GM12878 (cell line): ENCODE results near the gene BPTF. TPM values are rescaled to one million over a fixed set of nuclear protein-coding genes. Genes with fewer than 3 reads are reported as not detected.
"Not testable (repeated sequence)": the region's sequence is repeated elsewhere in the genome, so short reads cannot be mapped to it uniquely, and the experiment has no call there.

ENCODE experiments used
- ATAC-seq: fragments of 200-7000 bp; cut with Tn5 transposase; 3 replicates; pipeline ENCODE4 v1.9.1; 2020; ENCODE audit warnings: mild to moderate bottlenecking, moderate library complexity
- BruUV-seq: library from RNA; stranded (reverse); fragments of 400-500 nt; replicated peaks from 2 replicates; lab custom pipeline; 2021; lab: Mats Ljungman, UMichigan
- CTCF ChIA-PET: fragments of 300-600 bp; sonication (Branson Sonifier 250); formaldehyde crosslinking; extraction: SDS; loops from one replicate; lab custom pipeline; 2021; ENCODE audit warnings: inconsistent platforms; lab: Yijun Ruan, JAX
- POLR2A ChIA-PET: fragments of 350-600 bp; formaldehyde crosslinking; extraction: SDS; loops from one replicate; lab custom pipeline; 2021; ENCODE audit warnings: inconsistent platforms; lab: Charles Lee
- RAD21 ChIA-PET: fragments of 300-600 bp; sonication (Branson Sonifier 250); formaldehyde crosslinking; loops from one replicate; lab custom pipeline; 2023; ENCODE audit warnings: antibody characterized with exemption; ENCODE audit not compliant: unreplicated experiment; lab: Charles Lee
- SMC1A ChIA-PET: fragments of 300-600 bp; sonication (Branson Sonifier 250); formaldehyde crosslinking; loops from one replicate; lab custom pipeline; 2023; ENCODE audit not compliant: unreplicated experiment, uncharacterized antibody; lab: Charles Lee
- DNase-seq: peaks from one replicate; pipeline ENCODE4 v3.0.0-alpha.2; 2011; ENCODE audit warnings: low read depth, low spot score
- FAIRE-seq: peaks from 3 replicates; lab custom pipeline; 2011; peaks lifted over from hg19 to GRCh38; lab: Jason Lieb, UNC
- H2AFZ ChIP-seq: 2 replicates; pipeline ENCODE4 v1.6.0; 2011; ENCODE audit warnings: low read depth, low read length, control low read depth; ENCODE audit not compliant: control insufficient read depth
- H3K27ac ChIP-seq: 2 replicates; pipeline ENCODE4 v1.5.1; 2011; ENCODE audit warnings: control low read depth; ENCODE audit not compliant: control insufficient read depth, insufficient read depth
- H3K27me3 ChIP-seq, 2 experiments: replicated peaks in 1 of 2; 2 replicates each; pipeline versions ENCODE4 v1.6.0 to v1.6.1; 2011; ENCODE audit warnings: low read length in 1 of 2; ENCODE audit not compliant: control insufficient read depth in 2 of 2, insufficient read depth in 2 of 2
- H3K36me3 ChIP-seq, 2 experiments: 2 replicates each; pipeline ENCODE4 v1.5.1; 2011; ENCODE audit warnings: low read length in 1 of 2; ENCODE audit not compliant: control insufficient read depth in 2 of 2, insufficient read depth in 2 of 2
- H3K4me1 ChIP-seq: 2 replicates; pipeline ENCODE4 v1.6.1; 2011; ENCODE audit warnings: mild to moderate bottlenecking, low read length, moderate library complexity, mixed read lengths; ENCODE audit not compliant: control insufficient read depth, insufficient read depth
- H3K4me2 ChIP-seq: 2 replicates; pipeline ENCODE4 v1.6.0; 2011; ENCODE audit warnings: control low read depth; ENCODE audit not compliant: control insufficient read depth, insufficient read depth
- H3K4me3 ChIP-seq: fragments of 200-600 bp; sonication (generic); 2 replicates; pipeline ENCODE4 v1.5.1; 2016
- H3K79me2 ChIP-seq: 2 replicates; pipeline ENCODE4 v1.6.0; 2011; ENCODE audit warnings: low read length; ENCODE audit not compliant: control insufficient read depth, insufficient read depth
- H3K9ac ChIP-seq: 2 replicates; pipeline ENCODE4 v1.8.0; 2011; ENCODE audit warnings: low read length, control low read depth, mixed read lengths; ENCODE audit not compliant: control insufficient read depth, insufficient read depth
- H3K9me3 ChIP-seq: replicated peaks from 3 replicates; pipeline ENCODE4 v1.5.1; 2011; ENCODE audit warnings: mild to moderate bottlenecking, low read length; ENCODE audit not compliant: control insufficient read depth, insufficient read depth
- H4K20me1 ChIP-seq: 2 replicates; pipeline ENCODE4 v1.6.0; 2011; ENCODE audit not compliant: control insufficient read depth, insufficient read depth
- BHLHE40 ChIP-seq, 2 experiments: fragments of 450-650 bp in 1 of 2; IDR thresholded peaks; 2 replicates each; pipeline ENCODE4 v1.6.1; 2011 to 2017; ENCODE audit warnings: low read depth in 2 of 2, borderline replicate concordance in 1 of 2, improper control_type of control experiment in 1 of 2, low read length in 1 of 2, mild to moderate bottlenecking in 1 of 2
- DPF2 ChIP-seq: fragments of 450-650 bp; IDR thresholded peaks from 2 replicates; pipeline ENCODE4 v1.6.1; 2017; ENCODE audit warnings: mild to moderate bottlenecking
- EP300 ChIP-seq, 2 experiments: fragments of 150-350 bp in 1 of 2; IDR thresholded peaks; 2 replicates each; pipeline ENCODE4 v1.6.1; 2011 to 2012; ENCODE audit warnings: low read depth in 2 of 2, low read length in 2 of 2, borderline replicate concordance in 1 of 2, improper control_type of control experiment in 1 of 2, inconsistent platforms in 1 of 2; ENCODE audit not compliant: control insufficient read depth in 1 of 2
- HDAC2 ChIP-seq: fragments of 200-600 bp; sonication (generic); IDR thresholded peaks from 2 replicates; pipeline ENCODE4 v1.6.1; 2017
- IKZF2 ChIP-seq, 2 experiments: fragments of 450-650 bp; IDR thresholded peaks; 2 replicates each; pipeline ENCODE4 v1.6.1; 2017; ENCODE audit warnings: mild to moderate bottlenecking in 2 of 2, moderate library complexity in 2 of 2
- RBBP5 ChIP-seq: fragments of 200-600 bp; sonication (generic); conservative IDR thresholded peaks from 2 replicates; pipeline ENCODE4 v1.6.1; 2016
- RELB ChIP-seq: fragments of 450-650 bp; IDR thresholded peaks from 2 replicates; pipeline ENCODE4 v1.6.1; 2017; ENCODE audit warnings: low read depth, mild to moderate bottlenecking, moderate library complexity
- SIN3A ChIP-seq: IDR thresholded peaks from 2 replicates; pipeline ENCODE4 v1.6.1; 2012; ENCODE audit warnings: low read depth, low read length, improper control_type of control experiment
- WGBS: methylation state at CpG from one replicate; pipeline ENCODE4 v1.1.6; 2016; ENCODE audit warnings: low lambda C conversion rate; ENCODE audit not compliant: insufficient replicate concordance, insufficient coverage; ENCODE audit errors: missing lambda C conversion rate; 5-methylcytosine and 5-hydroxymethylcytosine counted together
- in situ Hi-C: fragments of 300-500 bp; cut with MboI; formaldehyde crosslinking; loops from 9 replicates; pipeline ENCODE4 v1.14.3; 2018; ENCODE audit warnings: mixed read lengths
- intact Hi-C: fragments of 100-400 bp; cut with micrococcal nuclease; formaldehyde crosslinking; loops from one replicate; pipeline ENCODE4 v1.14.2; 2022; ENCODE audit not compliant: unreplicated experiment
- polyA plus RNA-seq, 11 experiments: library from polyadenylated mRNA; depleted of rRNA in 4 of 11; unstranded in 6 of 11; stranded (reverse) in 5 of 11; fragments of >200 nt; fragmentation: Nextera tagmentation in 4 of 11; fragmentation: Illumina TruSeq in 1 of 11; extraction: Ambion mirVana in 4 of 11; extraction: Trizol in 1 of 11; gene quantifications; 1 replicate in 1 of 11; 2 replicates in 10 of 11; pipeline versions ENCODE4 v1.2.1 to v1.2.3, GENCODE V29; 2011 to 2016; ENCODE audit warnings: inconsistent platforms in 2 of 11, missing spikeins in 2 of 11, low read depth in 1 of 11
- total RNA-seq, 4 experiments: library from RNA; depleted of rRNA in 3 of 4; stranded (reverse); fragments of >200 nt in 3 of 4; fragmentation: Illumina TruSeq in 1 of 4; extraction: Trizol in 1 of 4; gene quantifications; 2 replicates each; pipeline versions ENCODE4 v1.2.1 to v1.2.3, GENCODE V29; 2013 to 2021
- TF ChIP-seq, protein P1 (sequence below): fragments of 150-350 bp; IDR thresholded peaks from 2 replicates; pipeline ENCODE4 v1.6.1; 2016; ENCODE audit warnings: low read depth, low read length

Gene BPTF
- total and polyA plus RNA-seq, 10 of the 15 experiments (the other 5 are each of a cell fraction or from before 2014, with no cell fraction given): 19.4 to 78.3 (median 44.8) TPM

DNA sequence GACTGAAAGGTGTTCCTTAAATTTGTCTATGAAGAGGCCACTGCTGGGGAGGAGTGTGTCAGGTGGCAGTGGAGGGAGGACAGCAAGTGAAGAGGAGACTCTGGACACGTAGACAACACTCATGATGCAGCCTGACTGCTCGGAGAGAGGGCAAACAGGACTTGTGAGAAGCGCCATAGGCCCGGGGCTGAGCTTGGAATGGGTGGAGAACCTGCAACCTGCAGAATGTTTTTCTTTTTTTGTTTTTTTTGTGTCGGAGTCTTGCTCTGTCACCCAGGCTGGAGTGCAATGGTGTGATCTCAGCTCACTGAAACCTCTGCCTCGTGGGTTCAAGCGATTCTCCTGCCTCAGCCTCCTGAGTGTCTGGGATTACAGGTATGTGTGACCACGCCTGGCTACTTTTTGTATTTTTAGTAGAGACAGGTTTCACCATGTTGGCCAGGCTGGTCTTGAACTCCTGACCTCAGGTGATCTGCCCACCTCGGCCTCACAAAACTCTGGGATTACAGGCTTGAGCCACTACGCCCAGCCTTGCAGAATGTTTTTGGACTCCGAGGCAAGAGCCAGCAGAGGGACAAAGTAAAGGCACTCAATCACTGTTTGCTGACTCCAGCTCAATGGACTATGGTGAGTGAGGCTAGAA, 189.9 kb downstream of the BPTF start (continued):
- TF ChIP-seq BHLHE40 (IDR thresholded peaks at IDR 0.05; ENCODE audit: borderline replicate concordance in 1 of 2, low read depth in 2 of 2, low read length in 1 of 2) (no peak), HDAC2 (no peak), RELB (no peak)

GRCh38 chr17:68016838-68017237, 191.5 kb downstream of the BPTF start:
- TF ChIP-seq, protein P1, sequence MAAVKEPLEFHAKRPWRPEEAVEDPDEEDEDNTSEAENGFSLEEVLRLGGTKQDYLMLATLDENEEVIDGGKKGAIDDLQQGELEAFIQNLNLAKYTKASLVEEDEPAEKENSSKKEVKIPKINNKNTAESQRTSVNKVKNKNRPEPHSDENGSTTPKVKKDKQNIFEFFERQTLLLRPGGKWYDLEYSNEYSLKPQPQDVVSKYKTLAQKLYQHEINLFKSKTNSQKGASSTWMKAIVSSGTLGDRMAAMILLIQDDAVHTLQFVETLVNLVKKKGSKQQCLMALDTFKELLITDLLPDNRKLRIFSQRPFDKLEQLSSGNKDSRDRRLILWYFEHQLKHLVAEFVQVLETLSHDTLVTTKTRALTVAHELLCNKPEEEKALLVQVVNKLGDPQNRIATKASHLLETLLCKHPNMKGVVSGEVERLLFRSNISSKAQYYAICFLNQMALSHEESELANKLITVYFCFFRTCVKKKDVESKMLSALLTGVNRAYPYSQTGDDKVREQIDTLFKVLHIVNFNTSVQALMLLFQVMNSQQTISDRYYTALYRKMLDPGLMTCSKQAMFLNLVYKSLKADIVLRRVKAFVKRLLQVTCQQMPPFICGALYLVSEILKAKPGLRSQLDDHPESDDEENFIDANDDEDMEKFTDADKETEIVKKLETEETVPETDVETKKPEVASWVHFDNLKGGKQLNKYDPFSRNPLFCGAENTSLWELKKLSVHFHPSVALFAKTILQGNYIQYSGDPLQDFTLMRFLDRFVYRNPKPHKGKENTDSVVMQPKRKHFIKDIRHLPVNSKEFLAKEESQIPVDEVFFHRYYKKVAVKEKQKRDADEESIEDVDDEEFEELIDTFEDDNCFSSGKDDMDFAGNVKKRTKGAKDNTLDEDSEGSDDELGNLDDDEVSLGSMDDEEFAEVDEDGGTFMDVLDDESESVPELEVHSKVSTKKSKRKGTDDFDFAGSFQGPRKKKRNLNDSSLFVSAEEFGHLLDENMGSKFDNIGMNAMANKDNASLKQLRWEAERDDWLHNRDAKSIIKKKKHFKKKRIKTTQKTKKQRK: no peak
- TF ChIP-seq IKZF2 (IDR thresholded peaks at IDR 0.05): no peak
- no peak for TF ChIP-seq EP300 (IDR thresholded peaks at IDR 0.05; ENCODE audit: borderline replicate concordance in 1 of 2, control insufficient read depth in 1 of 2, low read depth in 2 of 2, low read length in 2 of 2)
- no peak for TF ChIP-seq SIN3A
- no peak for TF ChIP-seq RBBP5
- no peak for TF ChIP-seq DPF2
- RAD21 ChIA-PET: no interaction called here
- H3K27ac ChIP-seq: no peak overlapping the region
- WGBS: 91% methylated on average over 2 of the region's 2 CpGs
- ATAC-seq (no peak), DNase-seq (no peak), FAIRE-seq (no peak)
- SMC1A ChIA-PET: interaction anchor here (0.9 kb wide), 1 partner anchor 22 kb away, joined by 3 read pairs; no protein-coding TSS in a partner anchor
- in situ Hi-C loops (no loop called here), intact Hi-C loops (loop anchor here (10.0 kb wide), 1 partner anchor 448 kb away; no protein-coding TSS in a partner anchor)
- CTCF ChIA-PET: no interaction called here
- no peaks in the 10 kb centered on the region for H4K20me1 ChIP-seq
- H3K4me3 ChIP-seq: no peak overlapping the region
- BruUV-seq: no TSS peak
- no peak overlapping the region for H3K4me2 ChIP-seq
- H3K9ac ChIP-seq: no peak overlapping the region
- no peaks in the 10 kb centered on the region for H3K9me3 ChIP-seq
- no peak overlapping the region for H2AFZ ChIP-seq
- no peaks in the 10 kb centered on the region for H3K79me2 ChIP-seq
- POLR2A ChIA-PET: no interaction called here
- peaks cover 0 to 2% of the 10 kb centered on the region in 2 experiments; a peak in 1 of 4 replicates for H3K27me3 ChIP-seq
- H3K4me1 ChIP-seq: no peaks in the 10 kb centered on the region
- no peaks in the 10 kb centered on the region for H3K36me3 ChIP-seq

DNA sequence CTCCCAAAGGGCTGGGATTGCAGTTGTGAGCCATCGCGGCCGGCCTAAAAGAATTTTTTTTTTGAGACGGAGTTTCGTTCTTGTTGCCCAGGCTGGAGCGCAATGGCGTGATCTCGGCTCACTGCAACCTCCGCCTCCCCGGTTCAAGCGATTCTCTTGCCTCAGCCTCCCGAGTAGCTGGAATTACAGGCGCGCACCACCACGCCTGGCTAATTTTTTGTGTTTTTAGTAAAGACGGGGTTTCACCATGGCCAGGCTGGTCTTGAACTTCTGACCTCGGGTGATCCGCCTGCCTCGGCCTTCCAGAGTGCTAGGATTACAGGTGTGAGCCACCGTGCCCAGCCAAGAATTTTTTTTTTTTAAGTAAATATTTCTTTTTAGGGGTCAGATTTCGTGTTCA, 193.2 kb downstream of the BPTF start:
- DNase-seq, CTCF ChIA-PET, H3K4me3 ChIP-seq, H3K36me3 ChIP-seq, RAD21 ChIA-PET, ATAC-seq, H3K9me3 ChIP-seq, H2AFZ ChIP-seq, H4K20me1 ChIP-seq, H3K9ac ChIP-seq, in situ Hi-C loops, H3K27me3 ChIP-seq, SMC1A ChIA-PET, H3K27ac ChIP-seq, FAIRE-seq, H3K4me1 ChIP-seq, BruUV-seq, H3K79me2 ChIP-seq, H3K4me2 ChIP-seq: not testable (repeated sequence)
- 90% methylated on average over 20 of the region's 21 CpGs for WGBS
- POLR2A ChIA-PET: interaction anchor here (2.2 to 2.5 kb wide), 2 partner anchors 18 to 24 kb away, joined by 7 to 12 read pairs; partner anchors contain the start of gene KPNA2
- intact Hi-C loops: loop anchor here (10.0 kb wide), 1 partner anchor 446 kb away; no protein-coding TSS in a partner anchor
